ENCODE measurements around the gene ETHE1. TPM values are rescaled to one million over a fixed set of nuclear protein-coding genes. Genes with fewer than 3 reads are reported as not detected.

ETHE1 gene
- total and polyA plus RNA-seq, 8 donors: 17.1 to 39.8 (median 20.2) TPM

GRCh38 chr19:43489979-43490599, 36.9 kb downstream of the ETHE1 start:
- Histone ChIP-seq H3K27me3 (no peaks in the 10 kb centered on the region), H3K4me3 (no peak overlapping the region), H3K9me3 (no peaks in the 10 kb centered on the region), H3K4me1 (peaks cover 0 to 3% of the 10 kb centered on the region in 2 donors), H3K27ac (no peak overlapping the region), H3K36me3 (peaks cover 0 to 4% of the 10 kb centered on the region in 2 donors)
- no peak for TF ChIP-seq CTCF (IDR thresholded peaks at IDR 0.05)
- DNase-seq (no peak), ATAC-seq (no peak)
- intact Hi-C loops (cut with DNase I): no loop called here

DNA sequence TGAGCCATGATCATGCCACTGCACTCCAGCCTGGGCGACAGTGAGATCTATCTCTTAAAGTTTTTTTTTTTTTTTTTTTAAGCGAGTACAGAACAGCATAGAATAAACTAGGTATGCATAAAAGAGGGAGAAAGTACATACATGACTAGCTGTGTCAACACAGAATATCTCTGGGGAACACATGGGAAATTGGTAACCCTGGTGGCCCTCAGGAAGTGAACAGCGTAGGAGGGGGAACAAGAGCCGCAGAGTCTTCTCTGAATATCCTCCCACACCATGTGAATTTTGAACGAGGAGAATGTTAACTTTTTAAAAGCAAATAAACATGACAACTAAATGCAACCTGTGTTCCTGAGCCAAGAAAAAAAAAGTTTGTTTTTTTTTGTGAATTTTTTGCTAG, 37.7 kb downstream of the ETHE1 start:
- TF ChIP-seq CTCF (IDR thresholded peaks at IDR 0.05): no peak
- intact Hi-C loops (cut with DNase I): no loop called here
- no peak for ATAC-seq
- DNase-seq: no peak
- H3K36me3 ChIP-seq: no peaks in the 10 kb centered on the region
- no peak overlapping the region for H3K4me3 ChIP-seq
- no peak overlapping the region for H3K27ac ChIP-seq
- no peaks in the 10 kb centered on the region for H3K27me3 ChIP-seq
- no peaks in the 10 kb centered on the region for H3K9me3 ChIP-seq
- H3K4me1 ChIP-seq: peaks cover 0 to 3% of the 10 kb centered on the region in 2 donors

DNA sequence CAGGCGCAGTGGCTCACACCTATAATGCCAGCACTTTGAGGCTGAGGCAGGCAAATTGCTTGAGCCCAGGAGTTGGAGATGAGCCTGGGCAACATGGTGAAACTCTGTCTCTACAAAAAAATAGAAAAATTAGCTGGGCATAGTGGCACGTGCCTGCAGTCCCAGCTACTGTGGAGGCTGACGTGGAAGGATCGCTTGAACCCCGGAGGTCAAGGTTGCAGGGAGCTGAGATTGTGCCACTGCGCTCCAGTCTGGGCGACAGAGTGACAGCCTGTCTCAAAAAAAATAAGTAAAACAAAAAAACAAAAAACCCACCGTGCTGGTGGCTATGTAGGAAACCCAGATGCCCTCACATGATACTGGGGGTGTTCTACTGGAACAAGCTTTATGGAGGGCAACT, 38.8 kb downstream of the ETHE1 start:
- intact Hi-C loops (cut with DNase I): no loop called here
- Histone ChIP-seq H3K36me3 (no peaks in the 10 kb centered on the region), H3K27me3 (no peaks in the 10 kb centered on the region), H3K27ac (no peak overlapping the region), H3K9me3 (no peaks in the 10 kb centered on the region), H3K4me1 (peaks cover 0 to 3% of the 10 kb centered on the region in 2 donors), H3K4me3 (no peak overlapping the region)
- ATAC-seq (no peak), DNase-seq (no peak)
- no peak for TF ChIP-seq CTCF (IDR thresholded peaks at IDR 0.05)

DNA sequence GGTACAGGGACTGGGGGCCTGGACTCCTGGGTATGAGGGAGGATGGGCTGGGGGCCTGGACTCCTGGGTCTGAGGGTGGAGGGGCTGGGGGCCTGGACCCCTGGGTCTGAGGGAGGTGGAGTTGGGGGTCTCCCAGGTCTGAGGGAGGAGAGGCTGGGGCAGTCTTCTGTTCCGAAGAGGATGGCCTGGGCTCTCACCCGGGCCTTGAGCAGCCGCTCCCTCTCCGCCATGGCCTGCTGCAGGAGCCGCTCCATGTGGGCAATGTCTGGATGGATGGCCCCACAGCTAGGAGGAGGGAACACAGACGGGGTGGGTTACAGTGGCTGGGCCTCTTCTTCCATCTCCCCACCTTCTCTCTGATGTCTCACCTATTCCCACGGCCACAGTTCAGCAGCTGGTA, 40.6 kb downstream of the ETHE1 start:
- H3K27ac ChIP-seq: no peak overlapping the region
- intact Hi-C loops (cut with DNase I): no loop called here
- H3K36me3 ChIP-seq: no peaks in the 10 kb centered on the region
- no peak overlapping the region for H3K4me3 ChIP-seq
- H3K27me3 ChIP-seq: no peaks in the 10 kb centered on the region
- no peak for TF ChIP-seq CTCF (IDR thresholded peaks at IDR 0.05)
- no peak for ATAC-seq
- H3K9me3 ChIP-seq: no peaks in the 10 kb centered on the region
- DNase-seq: no peak
- H3K4me1 ChIP-seq: peaks cover 0 to 3% of the 10 kb centered on the region in 2 donors

GRCh38 chr19:43485951-43486350, 41.0 kb downstream of the ETHE1 start:
- ATAC-seq (no peak), DNase-seq (no peak)
- H3K27ac ChIP-seq: no peak overlapping the region
- TF ChIP-seq CTCF (IDR thresholded peaks at IDR 0.05): no peak
- no peak overlapping the region for H3K4me3 ChIP-seq
- H3K27me3 ChIP-seq: no peaks in the 10 kb centered on the region
- no peaks in the 10 kb centered on the region for H3K36me3 ChIP-seq
- intact Hi-C loops (cut with DNase I): no loop called here
- no peaks in the 10 kb centered on the region for H3K9me3 ChIP-seq
- peaks cover 0 to 3% of the 10 kb centered on the region in 2 donors for H3K4me1 ChIP-seq

All from left lung (tissue), 10 donors.